Trophoblast cell (in vitro differentiated cells and primary cell): ENCODE results near the gene NR1I3.

ENCODE experiments used
- DNase-seq, 2 donors: peaks; one replicate each; pipeline ENCODE4 v3.0.0-alpha.2; 2016
- H2AFZ ChIP-seq: 2 replicates; pipeline ENCODE4 v1.6.1; 2013; ENCODE audit warnings: low read length, moderate library complexity, mild to moderate bottlenecking; ENCODE audit not compliant: insufficient read depth, poor library complexity
- H2AK5ac ChIP-seq: 2 replicates; pipeline ENCODE4 v1.6.1; 2013; ENCODE audit warnings: mild to moderate bottlenecking, low read length
- H2BK120ac ChIP-seq: 2 replicates; pipeline ENCODE4 v1.6.1; 2013; ENCODE audit warnings: low read length, mild to moderate bottlenecking, moderate library complexity; ENCODE audit not compliant: insufficient read depth, poor library complexity
- H2BK12ac ChIP-seq: 2 replicates; pipeline ENCODE4 v1.6.1; 2013; ENCODE audit warnings: mild to moderate bottlenecking, low read length, moderate library complexity
- H2BK5ac ChIP-seq: 2 replicates; pipeline ENCODE4 v1.6.1; 2013; ENCODE audit warnings: low read length, low read depth, moderate library complexity, mild to moderate bottlenecking; ENCODE audit not compliant: poor library complexity
- H3K14ac ChIP-seq: 2 replicates; pipeline ENCODE4 v1.6.1; 2013; ENCODE audit warnings: mild to moderate bottlenecking, low read length
- H3K18ac ChIP-seq: 2 replicates; pipeline ENCODE4 v1.6.1; 2013; ENCODE audit warnings: mild to moderate bottlenecking, low read length
- H3K23ac ChIP-seq: 2 replicates; pipeline ENCODE4 v1.6.1; 2013; ENCODE audit warnings: low read length
- H3K27ac ChIP-seq: 2 replicates; pipeline ENCODE4 v1.5.1; 2013; ENCODE audit warnings: low read depth, mild to moderate bottlenecking, inconsistent platforms, low read length, moderate library complexity
- H3K27me3 ChIP-seq: 2 replicates; pipeline ENCODE4 v1.6.1; 2013; ENCODE audit warnings: inconsistent platforms, mild to moderate bottlenecking, low read length, moderate library complexity; ENCODE audit not compliant: insufficient read depth
- H3K36me3 ChIP-seq, 2 experiments: 1 replicate in 1 of 2; 2 replicates in 1 of 2; pipeline ENCODE4 v1.6.1; 2013; ENCODE audit warnings: low read length in 2 of 2, mild to moderate bottlenecking in 2 of 2, moderate library complexity in 1 of 2; ENCODE audit not compliant: insufficient read depth in 2 of 2, control insufficient read depth in 1 of 2
- H3K4ac ChIP-seq: 2 replicates; pipeline ENCODE4 v1.6.1; 2013; ENCODE audit warnings: low read depth, mild to moderate bottlenecking, low read length, moderate library complexity
- H3K4me1 ChIP-seq, 2 experiments: 1 replicate in 1 of 2; 2 replicates in 1 of 2; pipeline ENCODE4 v1.6.1; 2013; ENCODE audit warnings: low read length in 2 of 2, mild to moderate bottlenecking in 2 of 2, moderate library complexity in 1 of 2; ENCODE audit not compliant: insufficient read depth in 2 of 2, control insufficient read depth in 1 of 2
- H3K4me2 ChIP-seq: 2 replicates; pipeline ENCODE4 v1.6.1; 2013; ENCODE audit warnings: inconsistent platforms, mild to moderate bottlenecking, low read length, moderate library complexity
- H3K4me3 ChIP-seq: 2 replicates; pipeline ENCODE4 v1.5.1; 2013; ENCODE audit warnings: mild to moderate bottlenecking, low read depth, low read length, inconsistent platforms
- H3K79me1 ChIP-seq: one replicate; pipeline ENCODE4 v1.6.1; 2013; ENCODE audit warnings: low read length
- H3K79me2 ChIP-seq: 2 replicates; pipeline ENCODE4 v1.6.1; 2013; ENCODE audit warnings: low read length, mild to moderate bottlenecking; ENCODE audit not compliant: control insufficient read depth, insufficient read depth, poor library complexity
- H3K9ac ChIP-seq: 2 replicates; pipeline ENCODE4 v1.6.1; 2013; ENCODE audit warnings: mild to moderate bottlenecking, low read length
- H3K9me3 ChIP-seq: 2 replicates; pipeline ENCODE4 v1.6.1; 2013; ENCODE audit warnings: low read depth, mild to moderate bottlenecking, control low read depth, inconsistent platforms, low read length; ENCODE audit not compliant: insufficient read depth
- H4K12ac ChIP-seq: 2 replicates; pipeline ENCODE4 v1.6.1; 2013; ENCODE audit warnings: low read depth, mild to moderate bottlenecking, low read length, moderate library complexity
- H4K8ac ChIP-seq: 2 replicates; pipeline ENCODE4 v1.6.1; 2013; ENCODE audit warnings: low read depth, mild to moderate bottlenecking, low read length, moderate library complexity
- H4K91ac ChIP-seq: one replicate; pipeline ENCODE4 v1.6.1; 2013; ENCODE audit warnings: low read depth, mild to moderate bottlenecking, low read length, moderate library complexity
- WGBS: extraction: QIAGEN DNeasy Blood & Tissue Kit; methylation state at CpG from one replicate; pipeline ENCODE4 v1.1.7; 2013; ENCODE audit warnings: missing lambda C conversion rate; ENCODE audit not compliant: insufficient read length, insufficient coverage; ENCODE audit errors: extremely low coverage; 5-methylcytosine and 5-hydroxymethylcytosine counted together

The NR1I3 gene

DNA sequence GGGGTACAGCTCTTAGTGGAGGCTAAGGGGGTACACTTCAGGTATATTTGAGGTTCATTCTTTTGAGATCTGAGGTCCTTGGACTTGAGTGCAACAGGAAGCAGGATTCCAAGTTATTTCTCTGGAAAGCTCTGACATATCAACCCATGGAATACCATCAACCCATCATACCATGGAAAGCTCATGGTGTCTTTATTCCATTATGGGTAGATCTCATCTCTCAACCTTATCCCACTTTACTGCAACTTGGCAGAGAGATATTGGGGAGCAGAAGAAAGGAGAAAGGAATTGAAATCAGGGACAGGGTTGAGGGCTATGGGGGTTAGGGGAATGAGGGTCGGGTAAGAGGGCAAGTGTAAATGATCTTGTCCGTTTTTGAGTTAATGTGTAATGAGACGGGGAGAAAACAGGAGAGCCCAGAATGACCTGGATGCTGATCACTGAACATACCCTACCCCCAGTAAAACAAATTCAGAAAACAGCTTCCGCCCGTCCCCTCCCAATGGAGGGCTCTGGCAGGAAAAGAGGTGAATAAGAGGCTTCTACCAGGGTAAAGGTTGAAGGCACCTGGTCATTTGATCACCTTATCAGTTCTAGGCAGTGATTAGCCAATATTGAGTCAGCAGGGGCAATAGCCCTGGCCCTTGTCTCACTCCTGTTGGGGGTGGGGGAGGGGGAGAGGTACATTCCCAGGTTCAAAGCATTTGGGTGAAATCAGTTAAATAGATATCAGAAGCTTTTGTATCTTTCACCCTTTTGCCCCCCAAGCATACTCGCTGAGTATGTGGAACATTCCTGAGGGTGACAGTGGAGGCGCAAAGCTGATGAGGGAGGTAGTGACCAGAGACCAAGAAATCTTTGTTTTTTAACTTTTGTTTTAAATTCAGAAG is 14.0 kb downstream of the NR1I3 start:
- Histone ChIP-seq H3K36me3 (peaks cover 4 to 10% of the 10 kb centered on the region in 2 experiments), H4K91ac (peak overlapping the region; percentile 48)

DNA sequence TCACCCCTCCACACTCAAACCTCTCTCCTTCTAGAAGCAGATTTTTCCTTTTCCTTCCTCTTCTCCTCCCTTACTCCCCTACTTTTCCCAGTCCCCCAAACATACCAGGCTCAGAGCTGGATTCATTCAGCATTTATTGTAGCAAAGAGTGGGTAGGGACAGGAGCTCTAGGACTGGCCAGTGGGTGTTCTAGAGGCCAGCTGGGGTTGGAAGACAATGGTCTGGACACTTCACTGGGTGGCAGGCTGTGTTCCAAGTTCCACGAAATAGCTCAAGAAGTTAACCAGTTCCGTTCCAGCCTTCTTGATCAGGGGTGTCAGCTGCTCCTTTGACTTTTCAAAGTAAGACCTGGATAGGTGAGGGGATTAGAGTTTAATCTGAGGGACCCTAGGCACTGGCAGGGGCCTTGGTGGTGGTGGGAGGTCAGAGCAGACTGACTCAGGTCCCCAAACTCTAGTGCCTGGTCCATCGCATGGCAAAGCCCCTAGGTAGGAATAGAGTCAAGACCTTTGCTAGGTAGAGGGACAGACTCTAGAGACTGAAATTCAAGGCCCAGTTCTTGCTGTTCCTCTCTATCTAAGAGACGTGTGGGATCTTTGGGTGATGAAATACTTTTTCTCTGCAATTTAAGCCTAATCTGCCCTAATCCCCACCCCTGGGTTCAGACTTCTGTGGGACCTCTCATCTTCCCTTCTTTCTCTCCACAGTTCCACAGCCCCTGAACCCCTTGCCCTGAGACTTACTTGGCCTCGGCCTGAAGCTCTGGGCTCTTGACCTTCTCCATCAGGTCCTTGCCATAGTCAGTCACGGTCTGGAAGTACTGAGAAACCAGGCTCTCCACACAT is 15.6 kb downstream of the NR1I3 start:
- Histone ChIP-seq H3K79me2 (peaks cover 5% of the 10 kb centered on the region), H3K4me1 (peaks cover 33 to 36% of the 10 kb centered on the region in 2 experiments), H3K4me3 (no peak overlapping the region), H4K12ac (no peak overlapping the region), H2AFZ (no peak overlapping the region), H3K4me2 (no peak overlapping the region), H3K23ac (no peak overlapping the region), H3K14ac (no peak overlapping the region), H2BK5ac (peak overlapping the region; percentile 43), H3K79me1 (peaks cover 34% of the 10 kb centered on the region), H3K9me3 (no peaks in the 10 kb centered on the region), H4K91ac (peak overlapping the region; percentile 43), H2BK12ac (peak overlapping the region; percentile 77), H3K9ac (no peak overlapping the region), H3K36me3 (no peaks in the 10 kb centered on the region), H2BK120ac (no peak overlapping the region), H2AK5ac (no peak overlapping the region), H3K18ac (no peak overlapping the region), H4K8ac (no peak overlapping the region), H3K27me3 (no peaks in the 10 kb centered on the region), H3K27ac (no peak overlapping the region), H3K4ac (no peak overlapping the region)
- DNase-seq, result no peak
- no CpG with 5 or more reads among the region's 6 CpGs for WGBS

More for the DNA sequence above, 14.0 kb downstream of the NR1I3 start:
- no peak overlapping the region for H3K27ac ChIP-seq
- H2BK120ac ChIP-seq, result peak overlapping the region; percentile 46
- H3K9ac ChIP-seq, result no peak overlapping the region
- H3K4me2 ChIP-seq, result no peak overlapping the region
- H4K12ac ChIP-seq, result no peak overlapping the region
- peaks cover 5% of the 10 kb centered on the region for H3K79me2 ChIP-seq
- H3K4ac ChIP-seq, result no peak overlapping the region
- no peak overlapping the region for H3K14ac ChIP-seq
- WGBS, result 100% methylated on average over 3 of the region's 7 CpGs
- no peak overlapping the region for H2AK5ac ChIP-seq
- peak overlapping the region; percentile 68 for H2BK12ac ChIP-seq
- H3K79me1 ChIP-seq, result peaks cover 30% of the 10 kb centered on the region
- H3K27me3 ChIP-seq, result no peaks in the 10 kb centered on the region
- no peak overlapping the region for H2BK5ac ChIP-seq
- H3K4me1 ChIP-seq, result peaks cover 34 to 36% of the 10 kb centered on the region in 2 experiments
- H4K8ac ChIP-seq, result no peak overlapping the region
- no peak overlapping the region for H3K18ac ChIP-seq
- no peak overlapping the region for H3K23ac ChIP-seq
- H3K9me3 ChIP-seq, result no peaks in the 10 kb centered on the region
- no peak for DNase-seq
- H2AFZ ChIP-seq, result no peak overlapping the region
- H3K4me3 ChIP-seq, result no peak overlapping the region

DNA sequence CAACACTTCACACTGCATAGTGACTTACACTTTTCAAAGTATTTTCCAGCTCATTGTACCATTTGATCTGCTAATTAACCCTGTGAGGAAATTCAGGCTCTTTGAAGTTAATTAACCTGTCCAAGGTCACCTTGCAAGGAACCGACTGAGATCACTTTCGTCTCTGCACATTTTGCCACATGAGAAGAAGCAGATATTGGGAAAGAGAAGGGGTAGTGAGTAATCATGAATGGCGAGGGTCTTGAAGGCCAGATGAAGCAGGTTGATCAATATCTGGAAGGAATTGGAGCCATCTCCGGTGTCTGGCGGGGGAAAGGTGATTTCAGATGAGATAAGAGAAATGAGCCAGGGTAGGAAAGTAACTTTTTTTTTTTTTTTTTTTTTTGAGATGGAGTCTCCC is 18.0 kb downstream of the NR1I3 start:
- Histone ChIP-seq H3K36me3 (peaks cover 3% of the 10 kb centered on the region in 2 experiments), H2BK120ac (no peak overlapping the region), H3K4me1 (peaks cover 29 to 30% of the 10 kb centered on the region in 2 experiments), H3K9ac (no peak overlapping the region), H2BK12ac (no peak overlapping the region), H3K79me1 (peaks cover 26% of the 10 kb centered on the region), H2BK5ac (no peak overlapping the region), H3K14ac (no peak overlapping the region), H4K91ac (no peak overlapping the region), H3K4me3 (no peak overlapping the region), H2AK5ac (no peak overlapping the region), H3K4ac (no peak overlapping the region), H3K9me3 (no peaks in the 10 kb centered on the region), H3K27ac (no peak overlapping the region), H3K18ac (no peak overlapping the region), H3K23ac (no peak overlapping the region), H3K27me3 (no peaks in the 10 kb centered on the region), H4K12ac (no peak overlapping the region), H3K4me2 (no peak overlapping the region), H4K8ac (no peak overlapping the region), H2AFZ (no peak overlapping the region), H3K79me2 (no peaks in the 10 kb centered on the region)
- WGBS, result no CpG with 5 or more reads among the region's 5 CpGs
- DNase-seq, result no peak

- WGBS, result no CpG with 5 or more reads among the region's 5 CpGs
Measured at GRCh38 chr1:161219078-161219892, 18.7 kb downstream of the NR1I3 start.

More at GRCh38 chr1:161219078-161219892, 18.7 kb downstream of the NR1I3 start:
- Histone ChIP-seq H3K79me2 (no peaks in the 10 kb centered on the region), H3K4ac (no peak overlapping the region), H3K4me3 (no peak overlapping the region), H4K12ac (no peak overlapping the region), H3K23ac (no peak overlapping the region), H3K18ac (no peak overlapping the region), H2AK5ac (no peak overlapping the region), H2AFZ (no peak overlapping the region), H3K79me1 (peaks cover 25% of the 10 kb centered on the region), H3K36me3 (peaks cover 6 to 8% of the 10 kb centered on the region in 2 experiments), H4K8ac (no peak overlapping the region), H3K9me3 (no peaks in the 10 kb centered on the region), H4K91ac (peak overlapping the region; percentile 33), H3K27me3 (no peaks in the 10 kb centered on the region), H3K9ac (no peak overlapping the region), H2BK12ac (peak overlapping the region; percentile 47), H2BK5ac (no peak overlapping the region), H3K14ac (peak overlapping the region; percentile 8), H3K4me2 (no peak overlapping the region), H3K27ac (no peak overlapping the region), H3K4me1 (peaks cover 28 to 32% of the 10 kb centered on the region in 2 experiments), H2BK120ac (no peak overlapping the region)
- DNase-seq, result no peak
